EL (cell line): ENCODE measurements around the gene REG4.
"Not testable (repeated sequence)": the region's sequence is repeated elsewhere in the genome, so short reads cannot be mapped to it uniquely, and the experiment has no call there.

Experiments used
- DNase-seq: peaks from one replicate; pipeline ENCODE4 v3.0.0-alpha.2; 2016

REG4 gene

DNA sequence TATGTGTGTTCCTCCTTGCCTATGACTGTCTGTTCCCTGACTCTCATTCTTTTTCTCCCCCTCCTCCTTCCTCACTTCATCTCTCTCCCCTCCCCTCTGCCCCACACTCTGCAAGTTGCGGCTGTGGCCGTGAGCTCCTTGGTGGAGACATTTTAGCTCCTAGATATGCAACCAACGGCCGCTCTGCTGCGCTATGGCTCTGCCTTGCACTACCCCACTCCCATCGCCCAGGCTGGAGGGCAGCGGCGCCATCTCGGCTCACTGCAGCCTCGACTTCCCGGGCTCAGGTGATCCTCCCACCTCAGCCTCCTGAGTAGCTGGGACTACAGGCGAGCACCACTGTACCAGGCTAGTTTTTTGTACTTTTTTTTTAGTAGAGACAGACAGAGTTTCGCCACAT, 5.5 kb downstream of the REG4 start:
- no peak for DNase-seq

DNA sequence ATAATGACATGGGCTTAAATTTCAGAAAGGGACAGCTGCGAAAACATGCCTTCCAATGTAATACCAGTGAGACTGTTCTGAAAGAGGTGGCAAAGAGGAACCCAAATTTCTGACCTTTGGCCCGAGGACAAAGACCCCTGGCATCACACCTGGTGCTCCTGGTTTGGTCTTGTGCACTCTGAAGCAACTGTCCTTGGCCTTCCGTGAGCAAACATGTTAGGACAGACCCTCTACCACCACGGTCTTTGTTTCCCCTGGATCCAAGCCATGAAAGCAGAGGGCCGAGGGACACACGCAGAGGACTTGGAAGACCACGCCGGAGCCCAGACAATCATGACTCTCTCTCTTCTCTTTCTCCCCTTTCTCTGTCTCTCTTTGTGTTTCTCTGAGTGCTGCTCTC, 6.0 kb downstream of the REG4 start:
- DNase-seq = no peak

DNA sequence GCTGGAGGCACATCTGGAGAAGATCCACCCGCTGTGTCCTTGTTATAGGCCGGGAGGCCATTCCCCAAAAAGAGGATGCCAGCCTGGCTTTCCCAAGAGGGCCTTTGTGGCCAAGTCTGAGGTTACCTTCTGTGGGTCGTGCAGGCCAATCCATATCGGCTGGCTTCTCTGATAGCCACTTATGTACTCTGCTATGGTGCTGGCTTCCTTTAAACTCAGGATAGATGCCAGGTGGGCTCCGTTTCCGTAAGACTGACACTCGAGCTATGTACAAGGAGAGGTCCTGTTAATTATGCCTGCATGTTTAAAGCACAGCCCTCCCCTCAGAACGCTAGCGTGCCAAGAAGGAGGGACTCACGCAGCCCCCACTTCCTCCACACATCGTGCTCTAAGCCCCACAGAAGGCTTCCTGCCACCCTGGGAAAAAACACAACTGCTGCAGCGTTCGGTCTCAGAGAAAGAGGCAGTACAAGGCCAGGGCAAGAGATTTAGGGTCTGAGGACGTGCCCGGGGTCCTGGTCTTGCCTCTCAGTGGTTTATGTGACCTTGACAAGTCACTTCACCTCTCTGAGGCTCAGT, 11.6 kb downstream of the REG4 start:
- no peak for DNase-seq

DNA sequence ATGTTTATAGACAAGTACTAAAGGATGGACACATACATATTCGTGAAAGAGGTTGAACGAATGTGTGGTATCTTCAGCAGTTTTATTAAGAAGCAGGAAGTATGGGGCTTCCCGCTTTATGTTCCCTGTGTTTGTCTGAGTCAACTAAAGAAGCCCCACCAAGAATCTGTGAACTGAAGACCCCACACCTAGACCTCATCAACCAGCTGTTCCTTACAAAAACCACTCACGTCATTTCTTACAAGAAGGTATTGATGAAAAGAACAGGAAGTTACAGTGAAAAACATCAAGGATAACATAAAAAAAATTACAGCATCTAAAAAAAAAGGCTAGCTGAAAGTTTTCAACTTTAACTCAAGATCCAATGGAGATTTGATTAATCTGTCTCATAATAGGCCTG, 12.3 kb downstream of the REG4 start:
- no peak for DNase-seq

GRCh38 chr1:119797606-119798005, 13.7 kb downstream of the REG4 start:
- DNase-seq = no peak

GRCh38 chr1:119797162-119797561, 14.1 kb downstream of the REG4 start:
- no peak for DNase-seq

DNA sequence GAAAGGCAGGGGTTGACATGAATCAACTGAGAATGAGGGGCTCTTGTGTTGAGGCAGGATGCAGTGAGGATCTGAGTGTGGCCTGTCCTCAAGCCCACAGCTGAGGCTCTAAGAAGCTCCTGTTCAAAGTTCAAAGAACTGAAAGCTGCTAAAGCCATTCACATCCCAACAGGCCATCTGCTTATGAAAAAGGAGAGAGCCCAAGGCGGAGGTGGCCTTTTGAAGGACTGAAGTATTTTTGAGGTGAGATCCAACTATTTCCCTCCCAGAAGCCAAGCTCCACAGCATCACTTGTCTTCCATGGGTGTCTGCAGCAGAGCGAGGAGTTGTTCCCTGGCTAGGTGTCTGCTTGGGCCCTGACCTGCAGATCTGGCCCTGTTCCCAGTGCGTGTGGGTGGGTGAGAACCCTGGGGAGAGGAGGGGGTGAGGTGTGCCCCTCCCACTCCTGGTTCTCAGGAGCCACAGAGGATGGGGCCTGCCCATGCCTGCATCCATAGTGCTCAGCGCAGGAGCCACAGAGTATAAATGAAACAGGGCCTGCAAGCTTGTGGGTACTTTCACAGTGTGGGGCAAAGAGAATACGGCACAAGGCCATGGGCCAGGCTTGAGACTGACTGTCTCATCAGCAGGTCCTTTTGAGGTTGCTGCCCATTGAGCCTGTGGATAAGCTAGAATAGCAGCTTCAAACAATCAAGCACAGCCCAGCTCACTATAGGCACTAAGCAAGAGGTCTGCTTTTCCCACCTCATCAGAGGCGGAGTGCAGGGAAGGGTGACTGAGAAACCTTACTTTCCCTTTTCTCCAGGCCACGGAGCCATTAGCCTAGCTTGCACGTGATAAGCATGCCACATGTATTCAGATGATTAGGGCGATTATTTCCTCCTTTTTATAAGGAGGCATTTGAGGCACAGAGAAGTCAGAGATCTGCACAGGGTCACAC, 15.7 kb downstream of the REG4 start:
- no peak for DNase-seq

DNA sequence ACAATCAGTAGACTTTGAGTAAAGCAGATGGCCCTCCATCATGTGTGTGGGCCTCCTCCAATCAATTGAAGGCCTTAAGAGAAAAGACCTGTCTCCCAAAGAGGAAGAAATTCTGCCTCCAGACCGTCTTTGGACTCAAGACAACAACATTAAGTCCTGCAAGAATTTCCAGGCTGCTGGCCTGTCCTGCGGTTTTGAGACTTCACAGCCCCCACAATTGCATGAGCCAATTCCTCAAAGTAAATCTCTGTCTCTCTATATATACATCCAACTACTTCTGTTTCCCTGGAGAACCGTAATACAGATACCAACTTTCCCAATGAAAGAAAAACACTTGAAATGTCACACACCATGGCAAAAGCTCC, 16.4 kb downstream of the REG4 start:
- no peak for DNase-seq

GRCh38 chr1:119794230-119794875, 16.9 kb downstream of the REG4 start:
- DNase-seq = no peak

- DNase-seq = no peak
Measured at GRCh38 chr1:119791377-119791776, 19.9 kb downstream of the REG4 start.

- DNase-seq = no peak
Measured at GRCh38 chr1:119790451-119791198, 20.6 kb downstream of the REG4 start.

- no peak for DNase-seq
Measured at GRCh38 chr1:119787776-119788175, 23.5 kb downstream of the REG4 start.

GRCh38 chr1:119786473-119787050, 24.7 kb downstream of the REG4 start:
- DNase-seq = not testable (repeated sequence)

DNA sequence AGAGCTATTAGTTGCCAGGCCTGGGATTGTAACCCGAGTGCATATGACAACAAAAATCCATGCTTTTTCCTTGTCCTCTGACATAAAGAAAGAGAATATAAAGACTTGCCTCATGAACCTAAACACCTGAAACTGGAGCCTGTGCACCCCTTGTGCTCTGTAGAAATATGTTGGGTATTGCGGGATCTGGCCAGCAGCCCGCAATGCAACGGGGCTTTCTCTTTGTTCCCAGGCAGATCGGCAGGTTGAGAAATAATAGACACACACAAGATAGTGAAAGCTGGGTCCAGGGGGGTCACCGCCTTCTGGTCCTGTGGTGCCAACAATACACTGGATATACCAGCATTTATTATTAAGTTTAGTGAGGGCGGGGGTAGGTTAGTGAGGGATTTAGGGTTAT, 25.2 kb downstream of the REG4 start:
- DNase-seq = not testable (repeated sequence)

DNA sequence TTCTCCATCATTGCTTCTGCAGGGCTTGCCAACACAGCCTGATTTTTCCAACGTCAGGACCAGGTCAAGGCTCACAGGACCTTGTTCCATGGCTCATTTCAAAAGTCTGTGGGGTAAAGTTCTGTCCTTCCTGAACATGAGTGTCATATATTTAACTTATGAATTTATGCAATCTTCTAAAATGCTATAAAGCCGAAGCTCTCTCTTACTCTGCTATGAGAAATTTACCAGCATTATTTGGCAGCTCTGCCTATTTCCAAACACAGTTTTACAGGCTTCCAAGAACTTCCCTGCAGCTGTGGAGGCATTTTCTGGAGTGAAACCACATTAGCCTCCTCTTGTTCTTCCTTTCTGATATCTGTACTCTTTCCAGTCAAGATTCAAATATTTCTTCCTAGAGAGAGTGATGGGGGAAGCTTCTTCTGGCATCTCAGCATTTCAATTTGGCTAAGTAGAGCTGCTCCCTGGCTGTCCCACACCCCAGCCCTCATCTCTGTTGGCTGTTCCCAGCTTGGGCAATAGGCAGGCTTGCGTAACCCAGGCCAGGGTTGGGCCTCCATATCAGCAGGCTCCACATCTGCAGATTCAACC, 27.0 kb downstream of the REG4 start:
- DNase-seq = no peak

DNA sequence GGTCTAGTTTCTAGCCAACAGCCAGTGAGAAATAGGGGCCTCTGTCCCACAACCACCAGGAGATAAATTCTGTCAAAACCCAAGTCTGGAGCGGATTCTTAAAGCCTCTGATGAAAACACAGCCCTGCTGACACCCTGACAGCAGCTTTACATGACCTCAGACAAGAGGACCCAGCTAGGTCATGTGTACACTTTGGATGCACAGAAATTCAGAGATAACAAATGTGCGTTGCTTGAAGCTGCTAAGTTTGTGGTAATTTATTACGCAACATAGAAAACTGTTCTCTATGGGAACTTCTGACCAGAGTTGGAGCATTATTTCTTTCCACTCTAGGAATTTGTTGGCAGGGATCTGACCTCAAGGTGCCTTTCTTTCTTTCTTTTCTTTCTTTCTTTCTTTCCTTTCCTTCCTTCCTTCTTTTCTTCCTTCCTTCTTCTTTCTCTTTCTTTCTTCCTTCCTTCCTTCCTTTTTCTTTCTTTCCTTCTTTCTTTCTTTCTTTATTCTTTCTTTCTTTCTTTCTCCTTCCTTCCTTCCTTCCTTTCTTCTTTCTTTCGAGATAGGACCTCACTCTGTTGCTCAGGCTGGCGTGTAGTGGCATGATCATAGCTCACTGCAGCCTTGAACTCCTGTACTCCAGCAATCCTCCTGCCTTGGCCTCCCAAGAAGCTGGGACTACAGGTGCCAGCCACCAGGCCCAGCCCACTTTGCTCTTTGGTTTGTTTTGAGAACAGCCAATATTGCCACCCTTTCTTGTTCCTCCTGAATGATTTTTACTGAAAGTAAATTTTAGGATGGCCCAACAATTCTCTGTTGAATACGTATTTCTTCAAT, 27.7 kb downstream of the REG4 start:
- DNase-seq = no peak

GRCh38 chr1:119782631-119783325, 28.5 kb downstream of the REG4 start:
- DNase-seq = no peak

- no peak for DNase-seq
Measured at GRCh38 chr1:119781434-119782210, 29.6 kb downstream of the REG4 start.

GRCh38 chr1:119779869-119780356, 31.3 kb downstream of the REG4 start:
- peak; percentile 16 for DNase-seq
